Stimulated activated CD4-positive, alpha-beta T cell treated with anti-CD3 and anti-CD28 coated beads, TNF-alpha, amount 100 ng/mL, for 4 hours (primary cell): ENCODE measurements around the gene CCDC13.

Source experiments
- DNase-seq, 3 experiments: peaks; one replicate each; pipeline ENCODE4 v3.0.0-alpha.2; 2020; ENCODE audit warnings: low read depth in 3 of 3

The CCDC13 gene

GRCh38 chr3:42734263-42734860 is 38.7 kb downstream of the CCDC13 start:
- no peak for DNase-seq

- DNase-seq: no peak
These were observed 39.4 kb downstream of the CCDC13 start for GRCh38 chr3:42733501-42734262.

- no peak for DNase-seq
These were observed 40.1 kb downstream of the CCDC13 start for GRCh38 chr3:42732829-42733459.

- no peak for DNase-seq
These were observed 40.7 kb downstream of the CCDC13 start for GRCh38 chr3:42732196-42732828.

GRCh38 chr3:42731476-42732195 is 41.4 kb downstream of the CCDC13 start:
- DNase-seq: no peak

GRCh38 chr3:42730706-42731420 is 42.2 kb downstream of the CCDC13 start:
- no peak for DNase-seq

- no peak for DNase-seq
These were observed 42.8 kb downstream of the CCDC13 start for GRCh38 chr3:42730294-42730693.

GRCh38 chr3:42729404-42730145 is 43.5 kb downstream of the CCDC13 start:
- DNase-seq: no peak

- no peak for DNase-seq
These were observed 44.2 kb downstream of the CCDC13 start for GRCh38 chr3:42728668-42729364.

GRCh38 chr3:42728056-42728455 is 45.0 kb downstream of the CCDC13 start:
- DNase-seq: no peak

- no peak for DNase-seq
These were observed 47.6 kb downstream of the CCDC13 start for GRCh38 chr3:42725454-42725853.

GRCh38 chr3:42723219-42723618 is 49.8 kb downstream of the CCDC13 start:
- DNase-seq: no peak
